Gastrocnemius medialis (tissue), 4 donors: Measurements from ENCODE around the gene PWWP2B.

Source experiments
- CTCF ChIP-seq, 5 experiments: fragments of 450-650 bp in 3 of 5; fragments of 200-600 bp in 2 of 5; sonication (generic) in 2 of 5; IDR thresholded peaks in 4 of 5; conservative IDR thresholded peaks in 1 of 5; 1 replicate in 4 of 5; 2 replicates in 1 of 5; pipeline ENCODE4 v1.5.1; 2016 to 2019; ENCODE audit warnings: antibody characterized with exemption in 5 of 5, mild to moderate bottlenecking in 3 of 5, moderate library complexity in 3 of 5
- POLR2A ChIP-seq, 2 donors: fragments of 450-650 bp; IDR thresholded peaks; one replicate each; pipeline ENCODE4 v1.6.1; 2017; ENCODE audit warnings: antibody characterized with exemption in 2 of 2, mild to moderate bottlenecking in 2 of 2, moderate library complexity in 2 of 2

- peak in 2 of 5 experiments; percentile 8 to 20 for TF ChIP-seq CTCF (IDR thresholded peaks at IDR 0.05 in 4 of 5, conservative IDR thresholded peaks at IDR 0.05 in 1 of 5)
- no peak for TF ChIP-seq POLR2A (IDR thresholded peaks at IDR 0.05)
Observed at GRCh38 chr10:132443605-132443982, 46.6 kb downstream of the PWWP2B start.
